HEK293T (cell line): Measurements from ENCODE around the gene NOL7.

Source experiments
- CTCF ChIA-PET: fragments of 350-600 bp; formaldehyde crosslinking; extraction: SDS; loops from one replicate; lab custom pipeline; 2021; ENCODE audit warnings: antibody characterized with exemption, inconsistent platforms; lab: Yijun Ruan, JAX
- POLR2A ChIA-PET: fragments of 350-600 bp; formaldehyde crosslinking; extraction: SDS; loops from one replicate; lab custom pipeline; 2020; ENCODE audit warnings: antibody characterized with exemption, inconsistent platforms; lab: Yijun Ruan, JAX
- DNase-seq: peaks from one replicate; pipeline ENCODE4 v3.0.0; 2012; ENCODE audit warnings: mixed read lengths; ENCODE audit errors: extremely low spot score
- ARNT ChIP-seq: fragments of 450-650 bp; IDR thresholded peaks from 2 replicates; pipeline ENCODE4 v1.6.1; 2017; ENCODE audit warnings: mild to moderate bottlenecking
- BHLHE40 ChIP-seq: fragments of 450-650 bp; IDR thresholded peaks from 2 replicates; pipeline ENCODE4 v1.6.1; 2016; ENCODE audit warnings: mild to moderate bottlenecking, moderate library complexity, borderline replicate concordance
- CTBP1 ChIP-seq: fragments of 450-650 bp; IDR thresholded peaks from 2 replicates; pipeline ENCODE4 v1.6.1; 2016; ENCODE audit warnings: borderline replicate concordance
- ELF4 ChIP-seq: fragments of 450-650 bp; IDR thresholded peaks from 2 replicates; pipeline ENCODE4 v1.6.1; 2017; ENCODE audit warnings: antibody characterized with exemption
- FOXA1 ChIP-seq: fragments of 450-650 bp; IDR thresholded peaks from 2 replicates; pipeline ENCODE4 v1.6.1; 2016; ENCODE audit warnings: mild to moderate bottlenecking
- FOXK2 ChIP-seq: fragments of 450-650 bp; IDR thresholded peaks from 2 replicates; pipeline ENCODE4 v1.6.1; 2016; ENCODE audit warnings: mild to moderate bottlenecking
- FOXM1 ChIP-seq: fragments of 450-650 bp; IDR thresholded peaks from 2 replicates; pipeline ENCODE4 v1.6.1; 2017; ENCODE audit warnings: mild to moderate bottlenecking, borderline replicate concordance
- HDGF ChIP-seq: fragments of 450-650 bp; IDR thresholded peaks from 2 replicates; pipeline ENCODE4 v1.6.1; 2017; ENCODE audit warnings: antibody characterized with exemption, borderline replicate concordance
- L3MBTL2 ChIP-seq: fragments of 450-650 bp; conservative IDR thresholded peaks from 2 replicates; pipeline ENCODE4 v1.6.1; 2016; ENCODE audit warnings: mild to moderate bottlenecking
- NFRKB ChIP-seq: fragments of 450-650 bp; IDR thresholded peaks from 2 replicates; pipeline ENCODE4 v1.6.1; 2016; ENCODE audit warnings: mild to moderate bottlenecking, moderate library complexity
- PKNOX1 ChIP-seq: fragments of 450-650 bp; IDR thresholded peaks from 2 replicates; pipeline ENCODE4 v1.6.1; 2016
- SP1 ChIP-seq: fragments of 450-650 bp; IDR thresholded peaks from 2 replicates; pipeline ENCODE4 v1.6.1; 2017
- SUZ12 ChIP-seq: fragments of 450-650 bp; IDR thresholded peaks from 2 replicates; pipeline ENCODE4 v1.6.1; 2016; ENCODE audit warnings: mild to moderate bottlenecking
- TARDBP ChIP-seq: fragments of 450-650 bp; IDR thresholded peaks from 2 replicates; pipeline ENCODE4 v1.6.1; 2016
- ZNF384 ChIP-seq: fragments of 450-650 bp; IDR thresholded peaks from 2 replicates; pipeline ENCODE4 v1.6.1; 2016

The NOL7 gene

GRCh38 chr6:13604135-13604534, 11.0 kb upstream of the NOL7 start:
- no peak for TF ChIP-seq CTBP1
- TF ChIP-seq HDGF: no peak
- TF ChIP-seq ELF4: no peak
- TF ChIP-seq BHLHE40: no peak
- TF ChIP-seq FOXM1: no peak
- TF ChIP-seq FOXA1: no peak
- TF ChIP-seq TARDBP: no peak
- no peak for TF ChIP-seq SUZ12
- TF ChIP-seq ARNT: no peak
- TF ChIP-seq NFRKB: no peak
- TF ChIP-seq L3MBTL2: no peak
- TF ChIP-seq ZNF384: no peak
- TF ChIP-seq PKNOX1: no peak
- DNase-seq: no peak
- ChIA-PET CTCF (no interaction called here), POLR2A (interaction anchor here (1.9 kb wide), 1 partner anchor 11 kb away, joined by 8 read pairs; the partner anchor contains the start of gene NOL7)

- TF ChIP-seq CTBP1 (no peak), ELF4 (no peak)
- CTCF ChIA-PET: no interaction called here
- POLR2A ChIA-PET: interaction anchor here (0.6 to 1.9 kb wide), 2 partner anchors 8 to 10 kb away, joined by 3 to 8 read pairs; partner anchors contain the start of gene NOL7
- no peak for DNase-seq
These were observed 10.4 kb upstream of the NOL7 start for GRCh38 chr6:13604546-13605416.

GRCh38 chr6:13605634-13606033, 9.5 kb upstream of the NOL7 start:
- ChIA-PET CTCF (no interaction called here), POLR2A (interaction anchor here (1.6 kb wide), 1 partner anchor 10 kb away, joined by 4 read pairs; the partner anchor contains the start of gene NOL7)
- DNase-seq: no peak
- TF ChIP-seq ELF4: no peak
- TF ChIP-seq HDGF: no peak
- TF ChIP-seq CTBP1: no peak
- no peak for TF ChIP-seq L3MBTL2
- TF ChIP-seq FOXM1: no peak
- no peak for TF ChIP-seq PKNOX1
- TF ChIP-seq SP1: no peak
- TF ChIP-seq FOXK2: no peak
- no peak for TF ChIP-seq SUZ12
- no peak for TF ChIP-seq ZNF384
- TF ChIP-seq FOXA1: no peak
- no peak for TF ChIP-seq BHLHE40
- no peak for TF ChIP-seq NFRKB

- ChIA-PET CTCF (no interaction called here), POLR2A (no interaction called here)
- TF ChIP-seq ELF4: no peak
- TF ChIP-seq L3MBTL2: no peak
- no peak for TF ChIP-seq BHLHE40
- no peak for DNase-seq
These were observed 3.4 kb upstream of the NOL7 start for GRCh38 chr6:13611715-13612114.

- CTCF ChIA-PET: no interaction called here
- POLR2A ChIA-PET: interaction anchor here (0.6 to 0.9 kb wide), 2 partner anchors 8 to 38 kb away, joined by 3 read pairs; partner anchors contain the start of gene SIRT5
These were observed 2.0 kb upstream of the NOL7 start for GRCh38 chr6:13613029-13613594.

More at GRCh38 chr6:13613029-13613594, 2.0 kb upstream of the NOL7 start:
- no peak for TF ChIP-seq TARDBP
- TF ChIP-seq FOXK2: no peak
- TF ChIP-seq FOXM1: no peak
- no peak for TF ChIP-seq CTBP1
- TF ChIP-seq ARNT: no peak
- no peak for TF ChIP-seq SUZ12
- TF ChIP-seq HDGF: no peak
- no peak for TF ChIP-seq PKNOX1
- no peak for TF ChIP-seq L3MBTL2
- no peak for TF ChIP-seq ZNF384
- DNase-seq: no peak
